ENCODE results near the gene PCGF5. TPM values are rescaled to one million over a fixed set of nuclear protein-coding genes. Genes with fewer than 3 reads are reported as not detected.
A peak's percentile ranks its signal among the peaks of the same experiment; 100 is the strongest.

Gene PCGF5
- total and polyA plus RNA-seq, 9 of the 15 experiments (the other 6 are each of a cell fraction or from before 2014, with no cell fraction given): 10.9 to 40.0 (median 20.3) TPM

GRCh38 chr10:91201213-91201996, 19.1 kb upstream of the PCGF5 start:
- Histone ChIP-seq H3K4me2 (ENCODE audit: insufficient read depth, low read length) (peak overlapping the region; percentile 46), H3K27ac (ENCODE audit: extremely low read depth, low read depth, low read length) (peak overlapping the region; percentile 7; the same call in 1 of the 3 replicates), H3K4me1 (replicated peaks in 1 of 2; ENCODE audit: control insufficient read depth in 2 of 2, insufficient read depth in 2 of 2, low read length in 2 of 2) (peaks cover 0 to 34% of the 10 kb centered on the region in 2 experiments; a peak in 4 of 5 replicates), H3K27me3 (ENCODE audit: control insufficient read depth in 2 of 2, insufficient read depth in 2 of 2, low read length in 2 of 2) (no peaks in the 10 kb centered on the region), H3K9me3 (replicated peaks; ENCODE audit: control insufficient read depth, insufficient read depth, low read depth, low read length) (no peaks in the 10 kb centered on the region), H3K4me3 (no peak overlapping the region), H3K9me1 (ENCODE audit: control insufficient read depth, insufficient read depth, low read length) (no peaks in the 10 kb centered on the region), H4K20me1 (replicated peaks; ENCODE audit: control insufficient read depth, insufficient read depth, low read length) (no peaks in the 10 kb centered on the region; the same call in none of the 2 replicates), H2AFZ (ENCODE audit: low read depth, low read length) (no peak overlapping the region), H3K9ac (ENCODE audit: insufficient read depth in 1 of 2, low read depth in 2 of 2, low read length in 2 of 2) (no peak overlapping the region), H3K36me3 (ENCODE audit: control insufficient read depth, insufficient read depth, low read length) (no peaks in the 10 kb centered on the region), H3K79me2 (ENCODE audit: control insufficient read depth, insufficient read depth, low read length) (peaks cover 49% of the 10 kb centered on the region)
- 0% methylated on average over 3 of the region's 3 CpGs for WGBS (ENCODE audit: insufficient coverage, low coverage, missing lambda C conversion rate)
- no TSS peak for BruUV-seq (replicated peaks)
- intact Hi-C loops (cut with micrococcal nuclease): no loop called here
- TF ChIP-seq ZNF512 (tag; IDR thresholded peaks at IDR 0.05) (no peak), E2F3 (CRISPR knock-in tag; IDR thresholded peaks at IDR 0.05) (no peak), ZNF217 (CRISPR knock-in tag; IDR thresholded peaks at IDR 0.05) (no peak), GABPA (tag; conservative IDR thresholded peaks at IDR 0.05; ENCODE audit: low read depth) (no peak), E2F5 (CRISPR knock-in tag; IDR thresholded peaks at IDR 0.05) (no peak), TARDBP (IDR thresholded peaks at IDR 0.05) (no peak), CHD2 (IDR thresholded peaks at IDR 0.05; ENCODE audit: low read depth, low read length) (no peak), POLR2A (conservative IDR thresholded peaks at IDR 0.05) (no peak), CHD4 (IDR thresholded peaks at IDR 0.05; ENCODE audit: insufficient read depth, insufficient replicate concordance, low read depth, low read length, poor library complexity, severe bottlenecking) (no peak), CHD1 (IDR thresholded peaks at IDR 0.05; ENCODE audit: low read length) (no peak), RBM34 (IDR thresholded peaks at IDR 0.05; ENCODE audit: borderline replicate concordance, insufficient read depth, low read length) (no peak)
- ATAC-seq: peak; percentile 18; the same call in 1 of the 3 replicates
- ChIA-PET POLR2A (interaction anchor here (0.6 to 0.7 kb wide), 3 partner anchors 10 to 15 kb away, joined by 3 to 4 read pairs (median 3); no protein-coding TSS in a partner anchor), CTCF (ENCODE audit: low intra/inter-chr PET ratio) (no interaction called here)
- no peak for DNase-seq (ENCODE audit: extremely low read depth in 1 of 4, low spot score in 3 of 4)
- peak; percentile 32 for FAIRE-seq
- in situ Hi-C loops (cut with MboI): no loop called here
